Natural killer cell (primary cell): ENCODE data around the gene ABCB1. TPM values are rescaled to one million over a fixed set of nuclear protein-coding genes. Genes with fewer than 3 reads are reported as not detected.

Experiments used
- ATAC-seq, 3 donors: fragments of 150-1000 bp in 2 of 3; fragments of 200-7000 bp in 1 of 3; cut with Tn5 transposase; 1 replicate in 1 of 3; 2 replicates in 2 of 3; pipeline ENCODE4 v1.10.0; 2021; ENCODE audit warnings: mild to moderate bottlenecking in 2 of 3, moderate library complexity in 2 of 3
- DNase-seq, 2 donors: peaks; one replicate each; pipeline versions ENCODE4 v3.0.0 to v3.0.0-alpha.2; 2013 to 2021; ENCODE audit warnings: mixed read lengths in 1 of 2
- H3K27ac ChIP-seq: one replicate; pipeline ENCODE4 v1.5.1; 2013; ENCODE audit warnings: mild to moderate bottlenecking, low read length
- H3K27me3 ChIP-seq: one replicate; pipeline ENCODE4 v1.6.1; 2013; ENCODE audit warnings: low read length; ENCODE audit not compliant: control insufficient read depth, insufficient read depth
- H3K36me3 ChIP-seq: one replicate; pipeline ENCODE4 v1.6.1; 2013; ENCODE audit warnings: low read length; ENCODE audit not compliant: control insufficient read depth, insufficient read depth
- H3K4me1 ChIP-seq: one replicate; pipeline ENCODE4 v1.6.1; 2013; ENCODE audit warnings: low read length; ENCODE audit not compliant: control insufficient read depth, insufficient read depth
- H3K4me3 ChIP-seq: one replicate; pipeline ENCODE4 v1.5.1; 2013; ENCODE audit warnings: low read length
- H3K9me3 ChIP-seq: one replicate; pipeline ENCODE4 v1.6.1; 2013; ENCODE audit warnings: low read length; ENCODE audit not compliant: control insufficient read depth, insufficient read depth
- H3K27ac Mint-ChIP-seq, 2 donors: one replicate each; pipeline ENCODE4 v1.8.0; 2022; ENCODE audit warnings: mild to moderate bottlenecking in 2 of 2, mixed read lengths in 2 of 2, moderate library complexity in 1 of 2
- H3K27me3 Mint-ChIP-seq, 2 donors: one replicate each; pipeline ENCODE4 v1.8.0; 2022; ENCODE audit warnings: low read depth in 2 of 2, mixed read lengths in 2 of 2
- H3K36me3 Mint-ChIP-seq: one replicate; pipeline ENCODE4 v1.8.0; 2022; ENCODE audit warnings: mixed read lengths
- H3K4me1 Mint-ChIP-seq, 2 donors: one replicate each; pipeline ENCODE4 v1.8.0; 2022; ENCODE audit warnings: mixed read lengths in 2 of 2
- H3K4me3 Mint-ChIP-seq: one replicate; pipeline ENCODE4 v1.8.0; 2022; ENCODE audit warnings: mild to moderate bottlenecking, moderate library complexity, mixed read lengths
- H3K9me3 Mint-ChIP-seq, 2 donors: one replicate each; pipeline ENCODE4 v1.8.0; 2022; ENCODE audit warnings: mixed read lengths in 2 of 2
- CTCF ChIP-seq: fragments of 200-600 bp; IDR thresholded peaks from one replicate; pipeline ENCODE4 v1.8.0; 2022; ENCODE audit warnings: antibody characterized with exemption
- WGBS: methylation state at CpG from one replicate; pipeline ENCODE4 v1.1.7; 2013; ENCODE audit warnings: missing lambda C conversion rate; ENCODE audit not compliant: insufficient coverage; 5-methylcytosine and 5-hydroxymethylcytosine counted together
- intact Hi-C: fragments of 100-400 bp; cut with micrococcal nuclease; formaldehyde crosslinking; loops from one replicate; pipeline ENCODE4 v1.14.2; 2022
- total RNA-seq, 4 donors: library from RNA; stranded (reverse); fragments of 120-200 nt in 1 of 4; gene quantifications; one replicate each; pipeline versions ENCODE4 v1.2.3 to v1.2.4, GENCODE V29; 2013 to 2022

ABCB1 gene
- total RNA-seq, 3 donors from 2014 or later (not counting 1 experiment from before 2014, with no cell fraction given): 62.8 to 99.5 (median 81.4) TPM

GRCh38 chr7:87565877-87566276, 34.8 kb downstream of the ABCB1 start:
- Mint-ChIP-seq H3K9me3 (no peaks in the 10 kb centered on the region), H3K27me3 (no peaks in the 10 kb centered on the region), H3K36me3 (peaks cover 9% of the 10 kb centered on the region), H3K4me1 (peaks cover 8 to 15% of the 10 kb centered on the region in 2 donors), H3K27ac (no peak overlapping the region), H3K4me3 (no peak overlapping the region)
- DNase-seq (no peak), ATAC-seq (no peak)
- no peaks in the 10 kb centered on the region for H3K27me3 ChIP-seq
- WGBS: 94% methylated on average over 3 of the region's 3 CpGs
- H3K4me3 ChIP-seq: no peak overlapping the region
- H3K4me1 ChIP-seq: peaks cover 5% of the 10 kb centered on the region
- TF ChIP-seq CTCF: no peak
- H3K36me3 ChIP-seq: peaks cover 17% of the 10 kb centered on the region
- intact Hi-C loops: no loop called here
- no peak overlapping the region for H3K27ac ChIP-seq
- H3K9me3 ChIP-seq: no peaks in the 10 kb centered on the region

- intact Hi-C loops: no loop called here
- WGBS: 2% methylated on average over 3 of the region's 3 CpGs
- peaks cover 7 to 11% of the 10 kb centered on the region in 2 donors for H3K4me1 Mint-ChIP-seq
- Histone ChIP-seq H3K4me3 (no peak overlapping the region), H3K27me3 (no peaks in the 10 kb centered on the region), H3K4me1 (peaks cover 5% of the 10 kb centered on the region), H3K27ac (no peak overlapping the region), H3K36me3 (peaks cover 19% of the 10 kb centered on the region), H3K9me3 (no peaks in the 10 kb centered on the region)
- H3K9me3 Mint-ChIP-seq: no peaks in the 10 kb centered on the region
- TF ChIP-seq CTCF: peak; percentile 23
- H3K36me3 Mint-ChIP-seq: peaks cover 17% of the 10 kb centered on the region
- DNase-seq (peak in 1 of 2 donors; percentile 47), ATAC-seq (peak; percentile 54 to 80 (median 60))
- H3K4me3 Mint-ChIP-seq: no peak overlapping the region
- H3K27ac Mint-ChIP-seq: peak overlapping the region; percentile 21 to 59
- no peaks in the 10 kb centered on the region for H3K27me3 Mint-ChIP-seq
Observed at GRCh38 chr7:87564296-87564963, 36.3 kb downstream of the ABCB1 start.

DNA sequence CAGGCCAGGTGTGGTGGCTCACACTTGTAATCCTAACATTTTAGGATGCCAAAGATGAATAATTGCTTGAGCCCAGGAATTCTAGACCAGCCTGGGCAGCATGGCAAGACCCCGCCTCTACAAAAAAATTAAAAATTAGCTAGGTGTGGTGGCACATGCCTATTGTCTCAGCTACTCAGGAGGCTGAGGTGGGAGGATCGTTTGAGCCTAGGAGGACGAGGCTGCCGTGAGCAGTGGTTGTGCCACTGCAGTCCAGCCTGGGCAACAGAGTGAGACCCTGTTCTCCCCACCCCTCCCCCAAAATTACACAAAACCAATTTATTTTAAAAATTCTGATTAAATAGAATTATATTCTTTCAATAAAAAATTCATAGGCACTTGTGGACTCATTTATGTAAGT, 39.0 kb downstream of the ABCB1 start:
- Mint-ChIP-seq H3K27ac (no peak overlapping the region), H3K9me3 (no peaks in the 10 kb centered on the region), H3K27me3 (no peaks in the 10 kb centered on the region), H3K4me1 (peaks cover 7 to 11% of the 10 kb centered on the region in 2 donors), H3K36me3 (peaks cover 17% of the 10 kb centered on the region), H3K4me3 (no peak overlapping the region)
- ATAC-seq (no peak), DNase-seq (no peak)
- Histone ChIP-seq H3K36me3 (peaks cover 13% of the 10 kb centered on the region), H3K4me1 (peaks cover 5% of the 10 kb centered on the region), H3K9me3 (no peaks in the 10 kb centered on the region), H3K27me3 (no peaks in the 10 kb centered on the region), H3K4me3 (no peak overlapping the region), H3K27ac (no peak overlapping the region)
- 93% methylated on average over 3 of the region's 4 CpGs for WGBS
- TF ChIP-seq CTCF: no peak
- intact Hi-C loops: no loop called here

DNA sequence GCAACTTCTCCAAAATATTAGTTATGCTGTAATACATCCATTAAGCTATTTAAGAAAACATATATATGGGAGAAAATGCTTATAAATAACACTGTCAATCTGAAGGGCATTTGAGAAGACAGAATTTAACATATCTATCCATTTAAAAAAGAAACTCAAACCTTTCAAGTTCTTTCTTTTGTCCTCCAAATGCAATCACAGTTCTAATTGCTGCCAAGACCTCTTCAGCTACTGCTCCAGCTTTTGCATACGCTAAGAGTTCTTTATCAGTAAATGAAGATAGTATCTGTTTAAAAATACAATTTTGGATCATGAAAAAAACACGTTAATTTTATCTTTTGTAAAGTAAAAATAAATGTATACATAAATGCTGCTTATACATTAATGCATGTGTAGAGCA, 39.6 kb downstream of the ABCB1 start:
- WGBS: no CpG with 5 or more reads among the region's 2 CpGs
- Histone ChIP-seq H3K4me3 (no peak overlapping the region), H3K4me1 (peaks cover 5% of the 10 kb centered on the region), H3K36me3 (peaks cover 10% of the 10 kb centered on the region), H3K27me3 (no peaks in the 10 kb centered on the region), H3K27ac (no peak overlapping the region), H3K9me3 (no peaks in the 10 kb centered on the region)
- H3K4me3 Mint-ChIP-seq: no peak overlapping the region
- no peak overlapping the region for H3K27ac Mint-ChIP-seq
- peaks cover 17% of the 10 kb centered on the region for H3K36me3 Mint-ChIP-seq
- no peak for TF ChIP-seq CTCF
- no peak for DNase-seq
- intact Hi-C loops: no loop called here
- H3K4me1 Mint-ChIP-seq: peaks cover 7 to 11% of the 10 kb centered on the region in 2 donors
- H3K27me3 Mint-ChIP-seq: no peaks in the 10 kb centered on the region
- no peaks in the 10 kb centered on the region for H3K9me3 Mint-ChIP-seq
- no peak for ATAC-seq
